ENCODE measurements around the gene MAD1L1. TPM values are rescaled to one million over a fixed set of nuclear protein-coding genes. Genes with fewer than 3 reads are reported as not detected.

The MAD1L1 gene
- total and polyA plus RNA-seq, 2 of the 8 experiments (the other 6 are each of a cell fraction or from before 2014, with no cell fraction given), result 40.4 to 44.6 TPM

- H2BK15ac ChIP-seq (ENCODE audit: low read length), result no peak overlapping the region
- no peaks in the 10 kb centered on the region for H3K79me2 ChIP-seq (ENCODE audit: control insufficient read depth in 1 of 2, insufficient read depth in 2 of 2, low read length in 2 of 2)
- no peaks in the 10 kb centered on the region for H3K27me3 ChIP-seq (replicated peaks in 1 of 4; ENCODE audit: control insufficient read depth in 3 of 4, extremely low read depth in 1 of 4, insufficient read depth in 3 of 4, low read length in 3 of 4)
- no peak overlapping the region for H3K4me3 ChIP-seq (ENCODE audit: extremely low read depth in 1 of 4, insufficient read depth in 2 of 4, low read depth in 3 of 4, low read length in 4 of 4)
- no peaks in the 10 kb centered on the region for H3K23me2 ChIP-seq (ENCODE audit: low read depth, low read length)
- no peak overlapping the region for H2AK5ac ChIP-seq (ENCODE audit: low read depth, low read length)
- H2AFZ ChIP-seq (ENCODE audit: low read length), result no peak overlapping the region
- H4K5ac ChIP-seq (ENCODE audit: insufficient read length, low read depth, low read length), result no peak overlapping the region
- no peaks in the 10 kb centered on the region; a peak in 1 of 7 replicates for H3K4me1 ChIP-seq (replicated peaks in 1 of 4; ENCODE audit: control insufficient read depth in 3 of 4, insufficient read depth in 4 of 4, low read length in 3 of 4)
- no peak overlapping the region for H3K23ac ChIP-seq (ENCODE audit: insufficient read length)
- DNase-seq (ENCODE audit: low read depth in 1 of 2, low spot score in 2 of 2), result no peak
- H4K91ac ChIP-seq (replicated peaks; ENCODE audit: insufficient read length, low read length), result no peak overlapping the region
- H3K9ac ChIP-seq (replicated peaks in 1 of 4; ENCODE audit: extremely low read depth in 1 of 4, low read depth in 3 of 4, low read length in 3 of 4), result no peak overlapping the region
- H4K20me1 ChIP-seq (replicated peaks in 1 of 2; ENCODE audit: control insufficient read depth in 1 of 2, insufficient read depth in 2 of 2, low read length in 2 of 2), result peaks cover 5% of the 10 kb centered on the region in 2 experiments
- H4K8ac ChIP-seq (ENCODE audit: extremely low read depth, insufficient read depth, low read length), result no peak overlapping the region
- H3K79me1 ChIP-seq (ENCODE audit: low read depth, low read length), result no peaks in the 10 kb centered on the region; the same call in 1 of the 2 replicates
- ChIA-PET POLR2A (ENCODE audit: partially characterized antibody) (no interaction called here), CTCF (ENCODE audit: partially characterized antibody) (interaction anchor here (1.9 kb wide), 1 partner anchor 9 kb away, joined by 5 read pairs; no protein-coding TSS in a partner anchor)
- 0 out of 2 replicates have a peak overlapping the region, but pooled peaks have one; percentile 0 for H2BK5ac ChIP-seq (ENCODE audit: low read depth, low read length)
- H3K18ac ChIP-seq (ENCODE audit: extremely low read depth, low read length), result no peak overlapping the region
- H2BK120ac ChIP-seq (replicated peaks; ENCODE audit: low read depth, low read length), result no peak overlapping the region
- no peak for FAIRE-seq
- H3K56ac ChIP-seq (replicated peaks; ENCODE audit: insufficient read length, low read depth, low read length), result no peak overlapping the region
- no peak overlapping the region for H2BK20ac ChIP-seq (ENCODE audit: low read length)
- H3K14ac ChIP-seq (ENCODE audit: insufficient read length), result no peak overlapping the region
- no peak for TF ChIP-seq CEBPB (IDR thresholded peaks at IDR 0.05; ENCODE audit: low read depth, low read length)
- no peak for TF ChIP-seq MAFK (IDR thresholded peaks at IDR 0.05; ENCODE audit: low read depth, low read length)
- TF ChIP-seq EGR1 (IDR thresholded peaks at IDR 0.05; ENCODE audit: borderline replicate concordance, low read depth, low read length), result no peak
- no peak for TF ChIP-seq ASH2L (IDR thresholded peaks at IDR 0.05; ENCODE audit: low read length)
- no peak for TF ChIP-seq SP2 (IDR thresholded peaks at IDR 0.05; ENCODE audit: low read length)
- TF ChIP-seq POLR2AphosphoS5 (IDR thresholded peaks at IDR 0.05; ENCODE audit: low read depth, low read length), result no peak
- no peak for TF ChIP-seq SIX5 (IDR thresholded peaks at IDR 0.05; ENCODE audit: low read depth, low read length)
- TF ChIP-seq CHD2 (IDR thresholded peaks at IDR 0.05; ENCODE audit: low read length), result no peak
- no peak for TF ChIP-seq TBP (IDR thresholded peaks at IDR 0.05; ENCODE audit: low read depth, low read length)
- TF ChIP-seq GABPA (IDR thresholded peaks at IDR 0.05; ENCODE audit: borderline replicate concordance, insufficient read depth, low read length), result no peak
- no peak for TF ChIP-seq JUN (IDR thresholded peaks at IDR 0.05; ENCODE audit: low read depth, low read length)
- TF ChIP-seq PHF8 (conservative IDR thresholded peaks at IDR 0.05; ENCODE audit: low read depth, low read length), result no peak
- TF ChIP-seq RFX5 (IDR thresholded peaks at IDR 0.05; ENCODE audit: borderline replicate concordance, low read depth, low read length), result no peak
- no peak for TF ChIP-seq BCL11A (IDR thresholded peaks at IDR 0.05; ENCODE audit: low read depth in 2 of 2, low read length in 2 of 2)
- TF ChIP-seq EP300 (IDR thresholded peaks at IDR 0.05; ENCODE audit: borderline replicate concordance in 1 of 2, low read depth in 2 of 2, low read length in 2 of 2), result no peak
- WGBS, 2 experiments (ENCODE audit: extremely low coverage in 1 of 2, insufficient coverage in 1 of 2, insufficient read length in 1 of 2, insufficient replicate concordance in 2 of 2, low coverage in 1 of 2, low lambda C conversion rate in 2 of 2, missing lambda C conversion rate in 1 of 2), result 83% methylated on average over 4 of the region's 4 CpGs; no CpG with 5 or more reads in 1 of the 2 experiments
- H2BK12ac ChIP-seq (ENCODE audit: low read depth, low read length), result no peak overlapping the region
- no peak overlapping the region for H3K27ac ChIP-seq (ENCODE audit: low read depth, low read length)
- H3K4ac ChIP-seq (replicated peaks; ENCODE audit: insufficient read length, low read depth, low read length), result no peak overlapping the region
- no peak overlapping the region for H3K4me2 ChIP-seq (ENCODE audit: insufficient read depth in 1 of 2, low read depth in 2 of 2, low read length in 2 of 2)
- H3K36me3 ChIP-seq (ENCODE audit: control insufficient read depth in 2 of 4, insufficient read depth in 4 of 4, low read length in 3 of 4), result no peaks in the 10 kb centered on the region
- H3K9me3 ChIP-seq (ENCODE audit: insufficient read depth in 2 of 2, low read depth in 1 of 2, low read length in 1 of 2), result no peaks in the 10 kb centered on the region
Observed at GRCh38 chr7:2117646-2118045, 115.1 kb downstream of the MAD1L1 start.
